Stimulated activated CD8-positive, alpha-beta memory T cell treated with anti-CD3 and anti-CD28 coated beads, Interleukin-12 subunit alpha, Interleukin-12 subunit beta, amount 100 ng/mL, for 24 hours (primary cell): ENCODE data around the gene TMEM130.

ENCODE experiments used
- DNase-seq: peaks from one replicate; pipeline ENCODE4 v3.0.0-alpha.2; 2020; ENCODE audit errors: extremely low read depth

Gene TMEM130

GRCh38 chr7:98808751-98809460 is 60.9 kb downstream of the TMEM130 start:
- DNase-seq: no peak

DNA sequence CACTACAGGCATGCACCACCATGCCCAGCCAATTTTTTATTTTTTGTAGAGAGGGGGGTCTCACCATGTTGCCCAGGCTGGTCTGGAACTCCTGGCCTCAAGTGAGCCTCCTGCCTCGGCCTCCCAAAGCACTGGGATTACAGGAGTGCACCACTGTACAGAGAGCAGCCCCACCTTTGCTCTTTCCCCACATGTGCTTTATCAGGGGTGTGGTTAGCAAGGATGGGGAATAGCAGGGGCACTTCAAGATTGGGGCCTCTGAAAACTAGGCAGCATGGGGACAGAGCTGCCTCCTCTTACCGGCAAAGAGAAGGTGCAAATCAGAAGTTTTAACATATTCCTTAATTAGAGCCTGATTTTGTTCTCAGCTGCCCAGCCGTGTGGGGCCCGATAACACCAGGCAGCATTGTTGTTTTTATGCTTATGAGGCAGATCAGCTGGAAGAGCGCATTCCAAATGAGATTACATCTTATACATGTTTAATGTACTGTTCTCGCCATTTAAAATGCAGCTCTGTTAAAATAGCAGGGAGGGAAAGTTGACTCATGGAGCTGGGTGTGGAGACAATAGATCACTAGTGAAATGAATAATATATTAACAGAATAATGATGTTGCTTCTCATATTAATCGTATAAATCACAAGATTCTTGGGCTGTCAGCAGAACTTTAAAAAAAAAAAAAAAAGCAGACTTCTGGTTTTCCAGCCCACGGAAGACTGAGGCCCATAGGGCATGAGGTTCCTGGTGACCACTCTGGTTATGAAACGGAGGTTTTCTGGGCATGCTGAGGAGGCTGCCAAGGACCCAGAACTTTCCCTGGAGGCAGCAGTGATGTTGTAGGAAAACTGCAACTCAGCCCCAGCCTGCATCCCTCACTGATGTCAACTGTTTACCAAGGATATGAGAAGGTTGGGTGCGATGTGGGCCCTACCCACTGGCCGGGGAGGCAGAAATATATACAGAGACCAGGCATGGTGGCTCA is 62.5 kb downstream of the TMEM130 start:
- no peak for DNase-seq

GRCh38 chr7:98805956-98806838 is 63.6 kb downstream of the TMEM130 start:
- no peak for DNase-seq

DNA sequence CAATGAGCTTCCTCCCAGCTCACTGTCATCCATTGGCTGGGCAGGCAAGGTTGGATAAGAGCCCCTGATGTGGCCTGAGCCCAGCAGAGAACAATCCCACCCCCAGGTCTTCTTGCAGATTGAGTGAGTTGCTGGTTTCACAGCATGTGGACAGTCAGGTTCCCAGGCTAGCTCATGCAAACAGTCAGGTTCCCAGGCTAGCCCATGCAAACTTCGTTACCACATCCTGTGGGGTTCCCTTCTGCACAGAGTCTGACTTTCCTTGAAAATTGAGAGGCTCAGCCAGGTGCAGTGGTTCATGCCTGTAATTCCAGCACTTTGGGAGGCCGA is 67.1 kb downstream of the TMEM130 start:
- DNase-seq: no peak

- DNase-seq: no peak
These were observed 67.6 kb downstream of the TMEM130 start for GRCh38 chr7:98802088-98802780.

DNA sequence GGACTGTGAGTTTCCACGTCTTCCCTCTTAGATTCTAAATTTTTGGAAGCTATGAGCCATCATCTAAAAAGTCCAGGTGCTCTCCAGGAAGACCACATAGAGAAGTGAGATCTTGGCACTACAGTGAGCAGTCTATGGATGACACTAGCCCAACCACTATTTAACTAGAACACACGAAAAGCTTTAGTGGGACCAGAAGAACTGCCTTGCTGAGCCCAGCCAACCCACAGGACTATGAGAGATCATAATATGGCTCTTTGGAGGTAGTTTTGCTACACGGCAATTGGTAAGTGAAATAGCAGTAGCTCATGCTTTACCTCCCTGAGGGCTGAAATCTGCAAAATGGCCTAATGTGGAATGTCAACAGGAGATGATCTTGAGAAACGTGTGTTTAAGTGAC is 68.8 kb downstream of the TMEM130 start:
- DNase-seq: no peak

DNA sequence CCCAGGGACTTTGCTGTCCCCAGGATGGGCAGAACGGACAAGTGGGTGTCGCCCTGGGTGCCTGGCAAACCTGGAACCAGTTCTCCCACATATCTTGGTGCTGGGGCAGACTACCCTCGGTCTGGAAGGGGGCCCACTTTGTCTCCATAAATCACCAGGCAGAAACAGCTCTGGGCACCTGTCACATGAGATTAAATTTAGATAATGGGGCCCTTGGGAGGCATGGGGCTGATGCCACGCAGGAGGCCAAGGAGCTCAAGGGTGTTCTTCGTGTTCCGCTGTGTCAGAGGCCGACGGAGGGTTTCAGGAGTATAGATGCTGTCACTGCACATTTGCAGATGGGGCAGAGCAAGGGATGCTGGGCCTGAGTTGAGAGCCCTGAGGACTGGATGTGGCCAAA is 72.7 kb downstream of the TMEM130 start:
- no peak for DNase-seq
